ENCODE results near the gene CACNA2D1. TPM values are rescaled to one million over a fixed set of nuclear protein-coding genes. Genes with fewer than 3 reads are reported as not detected.
A peak's percentile ranks its signal among the peaks of the same experiment; 100 is the strongest.

CACNA2D1 gene
- total and polyA plus RNA-seq, 2 donors (not counting 1 experiment from before 2014, with no cell fraction given): 31.7 to 64.4 TPM

GRCh38 chr7:82393076-82393839 is 50.3 kb downstream of the CACNA2D1 start:
- Histone ChIP-seq H3K27ac (ENCODE audit: insufficient read depth, low read length) (no peak overlapping the region), H2AFZ (ENCODE audit: low read length) (no peak overlapping the region), H3K36me3 (ENCODE audit: control insufficient read depth, insufficient read depth, low read length) (no peaks in the 10 kb centered on the region), H3K79me2 (ENCODE audit: control insufficient read depth, insufficient read depth, low read length) (no peaks in the 10 kb centered on the region), H3K4me2 (ENCODE audit: extremely low read depth, insufficient read depth, low read length) (no peak overlapping the region), H3K9me3 (ENCODE audit: control insufficient read depth, insufficient read depth, low read depth, low read length) (no peaks in the 10 kb centered on the region), H3K9ac (ENCODE audit: insufficient read depth, low read length) (no peak overlapping the region), H3K27me3 (ENCODE audit: control insufficient read depth, insufficient read depth, low read length) (no peaks in the 10 kb centered on the region), H3K4me3 (replicated peaks in 1 of 4; ENCODE audit: control extremely low read depth in 1 of 4, insufficient read depth in 1 of 4, low read depth in 3 of 4, low read length in 4 of 4) (no peak overlapping the region), H3K4me1 (ENCODE audit: control insufficient read depth, extremely low read depth, insufficient read depth, low read length) (no peaks in the 10 kb centered on the region), H4K20me1 (ENCODE audit: control insufficient read depth, extremely low read depth, insufficient read depth, low read length) (no peaks in the 10 kb centered on the region)
- no peak for TF ChIP-seq EZH2 (IDR thresholded peaks at IDR 0.05; ENCODE audit: low read length, missing control alignments)
- no peak for TF ChIP-seq CTCF (conservative IDR thresholded peaks at IDR 0.05 in 1 of 2, IDR thresholded peaks at IDR 0.05 in 1 of 2; ENCODE audit: low read depth in 1 of 2, low read length in 2 of 2)
- peak in 1 of 2 donors; percentile 47 for DNase-seq (ENCODE audit: low read depth in 2 of 2)

GRCh38 chr7:82390936-82391335 is 52.6 kb downstream of the CACNA2D1 start:
- Histone ChIP-seq H3K4me3 (replicated peaks in 1 of 4; ENCODE audit: control extremely low read depth in 1 of 4, insufficient read depth in 1 of 4, low read depth in 3 of 4, low read length in 4 of 4) (no peak overlapping the region), H3K27me3 (ENCODE audit: control insufficient read depth, insufficient read depth, low read length) (no peaks in the 10 kb centered on the region), H2AFZ (ENCODE audit: low read length) (no peak overlapping the region), H4K20me1 (ENCODE audit: control insufficient read depth, extremely low read depth, insufficient read depth, low read length) (no peaks in the 10 kb centered on the region), H3K4me2 (ENCODE audit: extremely low read depth, insufficient read depth, low read length) (no peak overlapping the region), H3K36me3 (ENCODE audit: control insufficient read depth, insufficient read depth, low read length) (no peaks in the 10 kb centered on the region), H3K4me1 (ENCODE audit: control insufficient read depth, extremely low read depth, insufficient read depth, low read length) (no peaks in the 10 kb centered on the region), H3K9me3 (ENCODE audit: control insufficient read depth, insufficient read depth, low read depth, low read length) (no peaks in the 10 kb centered on the region), H3K9ac (ENCODE audit: insufficient read depth, low read length) (no peak overlapping the region), H3K27ac (ENCODE audit: insufficient read depth, low read length) (no peak overlapping the region), H3K79me2 (ENCODE audit: control insufficient read depth, insufficient read depth, low read length) (no peaks in the 10 kb centered on the region)
- TF ChIP-seq CTCF (conservative IDR thresholded peaks at IDR 0.05 in 1 of 2, IDR thresholded peaks at IDR 0.05 in 1 of 2; ENCODE audit: low read depth in 1 of 2, low read length in 2 of 2): no peak
- no peak for TF ChIP-seq EZH2 (IDR thresholded peaks at IDR 0.05; ENCODE audit: low read length, missing control alignments)
- DNase-seq (ENCODE audit: low read depth in 2 of 2): no peak

GRCh38 chr7:82389876-82390275 is 53.7 kb downstream of the CACNA2D1 start:
- Histone ChIP-seq H3K79me2 (ENCODE audit: control insufficient read depth, insufficient read depth, low read length) (no peaks in the 10 kb centered on the region), H3K27ac (ENCODE audit: insufficient read depth, low read length) (no peak overlapping the region), H3K9ac (ENCODE audit: insufficient read depth, low read length) (no peak overlapping the region), H3K4me3 (replicated peaks in 1 of 4; ENCODE audit: control extremely low read depth in 1 of 4, insufficient read depth in 1 of 4, low read depth in 3 of 4, low read length in 4 of 4) (no peak overlapping the region), H3K36me3 (ENCODE audit: control insufficient read depth, insufficient read depth, low read length) (no peaks in the 10 kb centered on the region), H3K4me1 (ENCODE audit: control insufficient read depth, extremely low read depth, insufficient read depth, low read length) (no peaks in the 10 kb centered on the region), H3K9me3 (ENCODE audit: control insufficient read depth, insufficient read depth, low read depth, low read length) (no peaks in the 10 kb centered on the region), H3K27me3 (ENCODE audit: control insufficient read depth, insufficient read depth, low read length) (no peaks in the 10 kb centered on the region), H4K20me1 (ENCODE audit: control insufficient read depth, extremely low read depth, insufficient read depth, low read length) (no peaks in the 10 kb centered on the region), H3K4me2 (ENCODE audit: extremely low read depth, insufficient read depth, low read length) (no peak overlapping the region), H2AFZ (ENCODE audit: low read length) (no peak overlapping the region)
- no peak for TF ChIP-seq EZH2 (IDR thresholded peaks at IDR 0.05; ENCODE audit: low read length, missing control alignments)
- no peak for TF ChIP-seq CTCF (conservative IDR thresholded peaks at IDR 0.05 in 1 of 2, IDR thresholded peaks at IDR 0.05 in 1 of 2; ENCODE audit: low read depth in 1 of 2, low read length in 2 of 2)
- no peak for DNase-seq (ENCODE audit: low read depth in 2 of 2)

Data from fibroblast of lung (primary cell).